GM18868 (cell line): ENCODE measurements around the gene MARCHF6.
"Not testable (repeated sequence)": the region's sequence is repeated elsewhere in the genome, so short reads cannot be mapped to it uniquely, and the experiment has no call there.

Source experiments
- ATAC-seq: cut with Tn5 transposase; IDR thresholded peaks from one replicate; pipeline ENCODE4 v1.9.1; 2021; ENCODE audit warnings: mild to moderate bottlenecking, moderate library complexity; ENCODE audit not compliant: unreplicated experiment

Gene MARCHF6

GRCh38 chr5:10374046-10375022 is 20.8 kb downstream of the MARCHF6 start:
- no peak for ATAC-seq

- not testable (repeated sequence) for ATAC-seq
Measured at GRCh38 chr5:10375146-10375545, 21.7 kb downstream of the MARCHF6 start.

- no peak for ATAC-seq
Measured at GRCh38 chr5:10376544-10376943, 23.0 kb downstream of the MARCHF6 start.

- no peak for ATAC-seq
Measured at GRCh38 chr5:10377081-10377480, 23.6 kb downstream of the MARCHF6 start.

GRCh38 chr5:10381803-10382202 is 28.3 kb downstream of the MARCHF6 start:
- no peak for ATAC-seq

GRCh38 chr5:10384483-10384882 is 31.0 kb downstream of the MARCHF6 start:
- ATAC-seq: no peak

GRCh38 chr5:10387690-10388089 is 34.2 kb downstream of the MARCHF6 start:
- ATAC-seq: no peak

GRCh38 chr5:10391130-10391529 is 37.6 kb downstream of the MARCHF6 start:
- ATAC-seq: no peak

- ATAC-seq: not testable (repeated sequence)
Measured at GRCh38 chr5:10392567-10393328, 39.3 kb downstream of the MARCHF6 start.

- ATAC-seq: no peak
Measured at GRCh38 chr5:10393491-10393890, 40.0 kb downstream of the MARCHF6 start.

GRCh38 chr5:10396552-10396951 is 43.1 kb downstream of the MARCHF6 start:
- no peak for ATAC-seq

- ATAC-seq: no peak
Measured at GRCh38 chr5:10399839-10400238, 46.3 kb downstream of the MARCHF6 start.

- ATAC-seq: no peak
Measured at GRCh38 chr5:10400411-10400810, 46.9 kb downstream of the MARCHF6 start.

- no peak for ATAC-seq
Measured at GRCh38 chr5:10400831-10401230, 47.3 kb downstream of the MARCHF6 start.

- ATAC-seq: peak; percentile 95
Measured at GRCh38 chr5:10401498-10401897, 48.0 kb downstream of the MARCHF6 start.
